Prostate gland (tissue), 2 donors: ENCODE data around the gene S100A7A.

Source experiments
- CTCF ChIP-seq, 4 experiments: fragments of 200-600 bp in 2 of 4; fragments of 450-650 bp in 2 of 4; sonication (generic) in 2 of 4; IDR thresholded peaks; 1 replicate in 3 of 4; 2 replicates in 1 of 4; pipeline ENCODE4 v1.5.1; 2016 to 2019; ENCODE audit warnings: antibody characterized with exemption in 4 of 4, mild to moderate bottlenecking in 2 of 4, moderate library complexity in 2 of 4
- POLR2A ChIP-seq: fragments of 450-650 bp; IDR thresholded peaks from one replicate; pipeline ENCODE4 v1.6.1; 2016; ENCODE audit warnings: antibody characterized with exemption, mild to moderate bottlenecking
- POLR2AphosphoS5 ChIP-seq: sonication (generic); formaldehyde crosslinking; IDR thresholded peaks from one replicate; pipeline ENCODE4 v1.6.1; 2017; ENCODE audit warnings: antibody characterized with exemption

GRCh38 chr1:153370146-153370545, 46.2 kb upstream of the S100A7A start:
- TF ChIP-seq CTCF (IDR thresholded peaks at IDR 0.05) (no peak), POLR2AphosphoS5 (no peak), POLR2A (no peak)
